ENCODE results near the gene KIAA1958. TPM values are rescaled to one million over a fixed set of nuclear protein-coding genes. Genes with fewer than 3 reads are reported as not detected.

KIAA1958 gene
- total and polyA plus RNA-seq, 7 donors, result 0.60 to 8.0 (median 4.3) TPM

DNA sequence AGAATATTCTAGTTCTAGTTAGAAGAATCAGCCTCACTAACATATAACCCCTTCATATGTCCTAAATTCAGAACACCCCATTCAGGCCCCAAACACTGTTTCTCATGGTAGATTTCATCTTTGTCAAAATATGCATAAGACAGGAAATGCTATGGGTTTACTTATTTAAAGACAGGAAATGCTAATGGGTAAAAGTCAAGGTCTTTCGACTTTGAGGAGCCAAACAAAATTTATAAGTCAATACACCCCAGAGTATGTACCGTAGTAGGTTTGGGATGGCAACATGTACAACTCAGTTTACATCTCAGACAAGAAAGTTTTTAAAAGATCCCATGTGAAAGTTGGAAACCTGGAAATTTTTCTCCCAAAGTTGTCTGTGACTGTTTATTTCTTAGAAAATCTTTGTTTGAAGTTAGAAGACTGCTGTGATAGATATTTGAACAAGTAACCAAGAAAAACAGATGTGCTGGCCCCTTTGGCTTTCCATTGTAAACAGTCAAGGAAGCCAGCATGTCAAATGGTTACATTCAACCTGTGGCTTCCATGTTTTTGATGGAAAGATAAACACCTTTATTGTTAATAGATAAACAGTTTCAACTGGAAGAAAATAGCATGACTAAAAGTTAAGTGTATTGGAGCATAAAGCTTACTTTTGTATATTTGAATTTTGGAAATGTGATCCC, 129.1 kb downstream of the KIAA1958 start:
- intact Hi-C loops (cut with DNase I), result no loop called here
- no peak for DNase-seq
- Histone ChIP-seq H3K27me3 (no peaks in the 10 kb centered on the region), H3K4me3 (no peak overlapping the region), H3K9me3 (no peaks in the 10 kb centered on the region), H3K4me1 (no peaks in the 10 kb centered on the region), H3K36me3 (no peaks in the 10 kb centered on the region), H3K27ac (no peak overlapping the region)
- TF ChIP-seq, protein P1, sequence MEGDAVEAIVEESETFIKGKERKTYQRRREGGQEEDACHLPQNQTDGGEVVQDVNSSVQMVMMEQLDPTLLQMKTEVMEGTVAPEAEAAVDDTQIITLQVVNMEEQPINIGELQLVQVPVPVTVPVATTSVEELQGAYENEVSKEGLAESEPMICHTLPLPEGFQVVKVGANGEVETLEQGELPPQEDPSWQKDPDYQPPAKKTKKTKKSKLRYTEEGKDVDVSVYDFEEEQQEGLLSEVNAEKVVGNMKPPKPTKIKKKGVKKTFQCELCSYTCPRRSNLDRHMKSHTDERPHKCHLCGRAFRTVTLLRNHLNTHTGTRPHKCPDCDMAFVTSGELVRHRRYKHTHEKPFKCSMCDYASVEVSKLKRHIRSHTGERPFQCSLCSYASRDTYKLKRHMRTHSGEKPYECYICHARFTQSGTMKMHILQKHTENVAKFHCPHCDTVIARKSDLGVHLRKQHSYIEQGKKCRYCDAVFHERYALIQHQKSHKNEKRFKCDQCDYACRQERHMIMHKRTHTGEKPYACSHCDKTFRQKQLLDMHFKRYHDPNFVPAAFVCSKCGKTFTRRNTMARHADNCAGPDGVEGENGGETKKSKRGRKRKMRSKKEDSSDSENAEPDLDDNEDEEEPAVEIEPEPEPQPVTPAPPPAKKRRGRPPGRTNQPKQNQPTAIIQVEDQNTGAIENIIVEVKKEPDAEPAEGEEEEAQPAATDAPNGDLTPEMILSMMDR (IDR thresholded peaks at IDR 0.05), result no peak
- no peak for TF ChIP-seq POLR2AphosphoS5 (IDR thresholded peaks at IDR 0.05)
- TF ChIP-seq EP300 (IDR thresholded peaks at IDR 0.05), result no peak
- no peak for TF ChIP-seq POLR2A (IDR thresholded peaks at IDR 0.05)
- 77 to 86% methylated on average over 2 of the region's 2 CpGs for WGBS, 2 donors

- Histone ChIP-seq H3K27me3 (no peaks in the 10 kb centered on the region), H3K4me1 (no peaks in the 10 kb centered on the region), H3K9me3 (no peaks in the 10 kb centered on the region), H3K27ac (no peak overlapping the region), H3K4me3 (no peak overlapping the region), H3K36me3 (no peaks in the 10 kb centered on the region)
- no peak for DNase-seq
- WGBS, 2 donors, result 96 to 97% methylated on average over 8 of the region's 8 CpGs
- intact Hi-C loops (cut with DNase I), result no loop called here
- TF ChIP-seq POLR2AphosphoS5 (IDR thresholded peaks at IDR 0.05) (no peak), POLR2A (IDR thresholded peaks at IDR 0.05) (no peak), EP300 (IDR thresholded peaks at IDR 0.05) (no peak)
- TF ChIP-seq, protein P1 (IDR thresholded peaks at IDR 0.05), result no peak
These were observed 130.7 kb downstream of the KIAA1958 start for GRCh38 chr9:112617371-112617770.

DNA sequence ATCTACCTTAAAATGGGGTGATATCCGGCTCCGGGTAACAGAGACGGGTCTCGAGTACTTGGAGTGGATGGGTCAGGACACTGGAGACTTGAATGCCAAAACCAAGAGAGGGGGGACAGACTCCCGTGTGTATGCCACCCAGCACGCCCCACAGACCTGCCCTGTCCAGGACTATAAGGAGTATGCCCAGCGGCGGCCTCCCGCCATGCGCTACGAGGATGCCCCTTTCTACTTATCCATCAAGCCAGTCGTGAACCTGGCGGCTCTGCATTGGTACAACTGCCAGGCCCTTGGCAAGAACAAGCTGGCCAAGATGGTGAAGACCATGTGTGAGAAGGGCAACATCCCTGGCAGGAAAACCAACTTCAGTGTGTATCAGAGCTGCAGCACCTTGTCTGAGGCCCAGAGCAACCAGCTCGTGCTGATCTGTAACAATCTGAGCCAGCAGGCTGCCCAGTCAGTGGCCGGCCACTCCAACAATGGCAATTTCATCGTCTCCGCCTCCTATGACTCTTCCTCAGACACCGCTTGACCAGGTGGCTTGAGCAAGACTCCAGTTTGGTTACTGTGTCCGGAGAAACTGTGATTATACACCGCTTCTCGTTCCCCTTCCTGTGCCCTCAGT, 131.9 kb downstream of the KIAA1958 start:
- intact Hi-C loops (cut with DNase I), result no loop called here

DNA sequence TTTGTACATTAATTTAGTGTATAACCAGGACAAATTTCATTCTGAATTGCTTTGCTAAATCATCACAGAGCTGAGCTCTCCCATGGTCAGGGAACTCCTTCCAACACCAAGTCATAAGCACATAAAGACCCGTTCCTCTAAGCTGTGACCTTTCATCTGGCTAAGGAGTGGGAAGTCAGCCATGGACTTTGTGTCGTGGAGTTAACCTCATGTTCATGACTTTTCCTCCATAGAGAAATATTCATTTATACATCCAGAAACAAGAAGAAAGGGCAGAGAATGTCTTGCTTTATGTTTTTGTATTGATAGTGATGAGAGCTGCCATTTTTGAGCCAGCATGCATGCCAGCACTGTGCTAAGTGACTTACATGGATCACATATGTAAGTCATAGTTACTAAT, 133.8 kb downstream of the KIAA1958 start:
- intact Hi-C loops (cut with DNase I), result no loop called here

More for the DNA sequence above, 131.9 kb downstream of the KIAA1958 start:
- no peak overlapping the region for H3K4me3 ChIP-seq
- no peaks in the 10 kb centered on the region for H3K27me3 ChIP-seq
- H3K9me3 ChIP-seq, result no peaks in the 10 kb centered on the region
- no peak overlapping the region for H3K27ac ChIP-seq
- no peak for DNase-seq
- TF ChIP-seq, protein P1 (IDR thresholded peaks at IDR 0.05), result no peak
- TF ChIP-seq EP300 (IDR thresholded peaks at IDR 0.05) (no peak), POLR2A (IDR thresholded peaks at IDR 0.05) (no peak), POLR2AphosphoS5 (IDR thresholded peaks at IDR 0.05) (no peak)
- H3K36me3 ChIP-seq, result no peaks in the 10 kb centered on the region
- no peaks in the 10 kb centered on the region for H3K4me1 ChIP-seq
- 96 to 97% methylated on average over 21 of the region's 21 CpGs for WGBS, 2 donors

More for the DNA sequence above, 133.8 kb downstream of the KIAA1958 start:
- H3K9me3 ChIP-seq, result no peaks in the 10 kb centered on the region
- TF ChIP-seq POLR2AphosphoS5 (IDR thresholded peaks at IDR 0.05) (no peak), POLR2A (IDR thresholded peaks at IDR 0.05) (no peak), EP300 (IDR thresholded peaks at IDR 0.05) (no peak)
- TF ChIP-seq, protein P1 (IDR thresholded peaks at IDR 0.05), result no peak
- H3K27ac ChIP-seq, result no peak overlapping the region
- H3K4me1 ChIP-seq, result no peaks in the 10 kb centered on the region
- H3K4me3 ChIP-seq, result no peak overlapping the region
- no peaks in the 10 kb centered on the region for H3K27me3 ChIP-seq
- H3K36me3 ChIP-seq, result no peaks in the 10 kb centered on the region
- DNase-seq, result no peak
- WGBS, 2 donors, result 58 to 86% methylated on average over 2 of the region's 2 CpGs

Measured in sigmoid colon (tissue), 7 donors.